Lower leg skin (tissue), 3 donors: Measurements from ENCODE around the gene GNLY.

ENCODE experiments used
- CTCF ChIP-seq, 3 donors: fragments of 450-650 bp; IDR thresholded peaks; one replicate each; pipeline ENCODE4 v1.5.1; 2016; ENCODE audit warnings: antibody characterized with exemption in 3 of 3, mild to moderate bottlenecking in 3 of 3, moderate library complexity in 2 of 3
- POLR2A ChIP-seq, 2 donors: fragments of 450-650 bp; IDR thresholded peaks; one replicate each; pipeline ENCODE4 v1.6.1; 2016 to 2017; ENCODE audit warnings: antibody characterized with exemption in 2 of 2, mild to moderate bottlenecking in 1 of 2, moderate library complexity in 1 of 2

DNA sequence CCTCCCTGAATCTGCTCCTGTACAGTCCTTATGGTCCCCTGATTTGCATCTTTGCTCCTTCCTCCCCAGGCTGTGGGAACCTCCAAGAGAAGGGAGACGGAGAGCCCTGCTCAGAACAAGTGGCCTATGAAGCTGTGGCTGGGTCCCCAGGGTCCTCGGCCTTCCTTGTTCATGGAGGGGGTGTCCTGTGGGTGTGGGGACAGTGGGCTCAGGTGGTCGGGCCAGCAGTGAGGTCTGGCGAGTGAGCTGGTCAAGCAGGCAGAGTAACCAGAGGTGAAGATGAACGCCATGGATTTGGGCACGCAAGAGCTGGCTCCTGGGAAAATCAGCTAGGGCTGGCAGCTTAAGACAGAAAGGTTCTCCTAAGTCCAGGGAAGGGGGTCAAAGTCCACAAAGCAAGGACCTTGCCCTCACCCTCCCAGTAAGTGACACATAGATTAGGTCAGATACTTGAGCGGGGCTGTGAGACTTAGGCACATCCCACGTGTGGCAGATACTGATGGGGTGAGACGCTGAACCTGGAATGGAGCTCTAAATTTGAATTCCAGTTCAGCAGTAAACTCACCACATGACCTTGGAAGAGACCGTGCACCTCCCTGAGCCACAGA, 24.8 kb downstream of the GNLY start:
- TF ChIP-seq CTCF (IDR thresholded peaks at IDR 0.05) (no peak), POLR2A (IDR thresholded peaks at IDR 0.05) (no peak)
